Measurements from ENCODE around the gene MZT2B. TPM values are rescaled to one million over a fixed set of nuclear protein-coding genes. Genes with fewer than 3 reads are reported as not detected.

The MZT2B gene
- total and polyA plus RNA-seq, 2 of the 4 experiments (the other 2 are of a cell fraction) = 24.9 to 115 TPM

DNA sequence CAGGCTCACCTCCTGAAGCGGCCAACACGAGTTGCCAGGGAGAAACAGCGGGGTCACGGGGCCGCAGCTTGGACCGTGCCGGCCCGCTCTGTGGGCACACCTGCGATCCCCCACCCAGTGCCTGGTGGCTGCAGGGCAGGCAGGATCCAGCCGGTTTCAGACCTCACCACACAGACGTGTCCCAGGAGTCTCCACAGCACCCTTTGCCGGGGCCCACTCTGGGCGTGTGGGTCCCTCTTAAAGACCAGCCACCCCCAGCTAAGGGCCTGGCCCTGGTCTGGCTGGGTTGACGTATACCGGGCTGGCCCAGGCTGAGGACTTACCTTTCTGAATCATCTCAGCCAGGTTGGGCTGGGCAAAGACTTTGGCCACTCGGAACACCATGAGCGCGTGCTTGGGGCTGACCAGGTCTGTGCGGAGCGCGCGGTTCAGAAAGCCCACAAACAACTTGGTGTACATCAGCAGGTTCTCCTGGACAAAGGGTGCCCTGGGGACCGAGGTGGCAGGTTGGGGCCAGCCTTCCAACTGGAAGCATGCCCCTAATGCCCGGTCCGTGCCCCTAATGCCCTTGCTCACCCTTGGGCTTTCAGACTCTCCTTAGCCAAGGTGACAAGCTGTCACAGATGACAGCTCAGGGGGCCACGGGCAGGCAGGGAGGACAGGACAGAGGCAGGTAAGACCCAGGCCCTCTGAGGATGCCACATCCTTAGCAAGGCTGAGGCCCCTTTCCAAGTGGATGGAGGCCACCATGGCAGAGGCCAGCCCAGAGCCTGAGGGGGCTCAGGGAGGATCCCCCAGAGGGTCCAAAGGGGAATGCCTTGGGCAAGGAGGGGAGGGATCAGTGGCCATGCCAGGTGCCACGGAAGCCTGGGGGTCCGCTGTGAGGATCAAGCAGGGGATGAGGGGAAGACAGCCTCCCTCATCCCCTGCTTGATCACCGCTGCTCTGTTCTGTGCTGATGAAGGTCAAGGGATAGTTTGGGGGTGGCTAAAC, 27.0 kb upstream of the MZT2B start:
- H4K91ac ChIP-seq (ENCODE audit: insufficient read depth, low read depth, low read length) = no peak overlapping the region
- intact Hi-C loops (cut with micrococcal nuclease) (no loop called here), in situ Hi-C loops (cut with MboI; ENCODE audit: low sequenced_read_pairs) (loop anchor here (25.0 kb wide), 1 partner anchor 1357 kb away; no protein-coding TSS in a partner anchor), dilution Hi-C loops (cut with HindIII; ENCODE audit: low sequenced_read_pairs, unreplicated experiment) (no loop called here)
- H4K8ac ChIP-seq (ENCODE audit: low read depth in 2 of 2, low read length in 2 of 2) = no peak overlapping the region
- H2BK5ac ChIP-seq (ENCODE audit: low read depth, low read length, poor library complexity, severe bottlenecking) = no peak overlapping the region
- H2AFZ ChIP-seq (replicated peaks; ENCODE audit: low read length, poor library complexity) = no peak overlapping the region
- no peak overlapping the region for H3K56ac ChIP-seq (ENCODE audit: extremely low read depth, insufficient read depth, low read length)
- no peaks in the 10 kb centered on the region for H3K4me1 ChIP-seq (ENCODE audit: control insufficient read depth, insufficient read depth, low read length)
- no peak for ATAC-seq (ENCODE audit: low read depth)
- no peak overlapping the region for H3K18ac ChIP-seq (ENCODE audit: low read depth, low read length)
- ChIA-PET POLR2A (ENCODE audit: unreplicated experiment) (no interaction called here), CTCF (interaction anchor here (0.7 to 1.5 kb wide), 2 partner anchors 10 to 178 kb away, joined by 3 to 5 read pairs; partner anchors contain the start of gene CCDC74B)
- no peak overlapping the region for H3K9ac ChIP-seq (ENCODE audit: low read depth, low read length)
- no peak overlapping the region for H3K14ac ChIP-seq (replicated peaks; ENCODE audit: low read depth, low read length)
- no peak overlapping the region for H2AK5ac ChIP-seq (ENCODE audit: low read depth, low read length)
- no peak for DNase-seq
- H2BK20ac ChIP-seq (ENCODE audit: low read depth, low read length) = no peak overlapping the region
- 98% methylated on average over 14 of the region's 29 CpGs; no CpG with 5 or more reads in 1 of the 2 experiments for whole genome bisulfite sequencing, 2 experiments (ENCODE audit: extremely low coverage in 2 of 2, insufficient read length in 1 of 2)
- no peaks in the 10 kb centered on the region for H4K20me1 ChIP-seq (ENCODE audit: insufficient read depth, low read length)
- no peak overlapping the region for H3K27ac ChIP-seq (ENCODE audit: insufficient read depth, low read length)
- no peaks in the 10 kb centered on the region for H3K9me3 ChIP-seq (ENCODE audit: control insufficient read depth, insufficient read depth, low read length)
- H3K79me1 ChIP-seq (ENCODE audit: low read depth in 1 of 2, low read length in 2 of 2) = no peaks in the 10 kb centered on the region
- no peak overlapping the region for H2BK15ac ChIP-seq (ENCODE audit: low read depth, low read length)
- no peak overlapping the region for H3K4me3 ChIP-seq (ENCODE audit: insufficient read depth, low read depth, low read length)
- no peaks in the 10 kb centered on the region for H3K9me1 ChIP-seq (ENCODE audit: insufficient read depth, low read length)
- H3K4me2 ChIP-seq (ENCODE audit: low read depth, low read length) = no peak overlapping the region
- no peak overlapping the region for H3K4ac ChIP-seq (ENCODE audit: low read depth, low read length)
- BruUV-seq (replicated peaks) = no TSS peak
- H3K23ac ChIP-seq (ENCODE audit: low read depth, low read length) = no peak overlapping the region
- no peak overlapping the region for H2AK9ac ChIP-seq (replicated peaks; ENCODE audit: low read depth, low read length, poor library complexity)
- no peaks in the 10 kb centered on the region for H3K27me3 ChIP-seq (ENCODE audit: control insufficient read depth, insufficient read depth, low read length)
- H3K36me3 ChIP-seq (ENCODE audit: control insufficient read depth, insufficient read depth, low read length) = peaks cover 32% of the 10 kb centered on the region; the same call in 1 of the 2 replicates
- no peak overlapping the region for H4K5ac ChIP-seq (ENCODE audit: low read depth, low read length)
- no peak overlapping the region for H2BK120ac ChIP-seq (ENCODE audit: low read depth, low read length)
- TF ChIP-seq, protein P1, sequence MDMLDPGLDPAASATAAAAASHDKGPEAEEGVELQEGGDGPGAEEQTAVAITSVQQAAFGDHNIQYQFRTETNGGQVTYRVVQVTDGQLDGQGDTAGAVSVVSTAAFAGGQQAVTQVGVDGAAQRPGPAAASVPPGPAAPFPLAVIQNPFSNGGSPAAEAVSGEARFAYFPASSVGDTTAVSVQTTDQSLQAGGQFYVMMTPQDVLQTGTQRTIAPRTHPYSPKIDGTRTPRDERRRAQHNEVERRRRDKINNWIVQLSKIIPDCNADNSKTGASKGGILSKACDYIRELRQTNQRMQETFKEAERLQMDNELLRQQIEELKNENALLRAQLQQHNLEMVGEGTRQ (IDR thresholded peaks at IDR 0.05; ENCODE audit: low read depth, low read length) = no peak
- TF ChIP-seq MAFK (IDR thresholded peaks at IDR 0.05; ENCODE audit: low read depth, low read length) = no peak
- TF ChIP-seq MAZ (IDR thresholded peaks at IDR 0.05; ENCODE audit: borderline replicate concordance, low read depth, low read length) = no peak
- TF ChIP-seq, protein P2, sequence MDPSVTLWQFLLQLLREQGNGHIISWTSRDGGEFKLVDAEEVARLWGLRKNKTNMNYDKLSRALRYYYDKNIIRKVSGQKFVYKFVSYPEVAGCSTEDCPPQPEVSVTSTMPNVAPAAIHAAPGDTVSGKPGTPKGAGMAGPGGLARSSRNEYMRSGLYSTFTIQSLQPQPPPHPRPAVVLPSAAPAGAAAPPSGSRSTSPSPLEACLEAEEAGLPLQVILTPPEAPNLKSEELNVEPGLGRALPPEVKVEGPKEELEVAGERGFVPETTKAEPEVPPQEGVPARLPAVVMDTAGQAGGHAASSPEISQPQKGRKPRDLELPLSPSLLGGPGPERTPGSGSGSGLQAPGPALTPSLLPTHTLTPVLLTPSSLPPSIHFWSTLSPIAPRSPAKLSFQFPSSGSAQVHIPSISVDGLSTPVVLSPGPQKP (IDR thresholded peaks at IDR 0.05; ENCODE audit: borderline replicate concordance, low read depth, low read length) = no peak
- no peak for TF ChIP-seq NFE2L2 (IDR thresholded peaks at IDR 0.05; ENCODE audit: low read depth, low read length)
- TF ChIP-seq, protein P3, sequence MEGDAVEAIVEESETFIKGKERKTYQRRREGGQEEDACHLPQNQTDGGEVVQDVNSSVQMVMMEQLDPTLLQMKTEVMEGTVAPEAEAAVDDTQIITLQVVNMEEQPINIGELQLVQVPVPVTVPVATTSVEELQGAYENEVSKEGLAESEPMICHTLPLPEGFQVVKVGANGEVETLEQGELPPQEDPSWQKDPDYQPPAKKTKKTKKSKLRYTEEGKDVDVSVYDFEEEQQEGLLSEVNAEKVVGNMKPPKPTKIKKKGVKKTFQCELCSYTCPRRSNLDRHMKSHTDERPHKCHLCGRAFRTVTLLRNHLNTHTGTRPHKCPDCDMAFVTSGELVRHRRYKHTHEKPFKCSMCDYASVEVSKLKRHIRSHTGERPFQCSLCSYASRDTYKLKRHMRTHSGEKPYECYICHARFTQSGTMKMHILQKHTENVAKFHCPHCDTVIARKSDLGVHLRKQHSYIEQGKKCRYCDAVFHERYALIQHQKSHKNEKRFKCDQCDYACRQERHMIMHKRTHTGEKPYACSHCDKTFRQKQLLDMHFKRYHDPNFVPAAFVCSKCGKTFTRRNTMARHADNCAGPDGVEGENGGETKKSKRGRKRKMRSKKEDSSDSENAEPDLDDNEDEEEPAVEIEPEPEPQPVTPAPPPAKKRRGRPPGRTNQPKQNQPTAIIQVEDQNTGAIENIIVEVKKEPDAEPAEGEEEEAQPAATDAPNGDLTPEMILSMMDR (conservative IDR thresholded peaks at IDR 0.05; ENCODE audit: low read depth, low read length) = no peak
- TF ChIP-seq CHD1 (IDR thresholded peaks at IDR 0.05; ENCODE audit: low read depth, low read length) = no peak
- TF ChIP-seq POLR2A (IDR thresholded peaks at IDR 0.05; ENCODE audit: low read depth, low read length) = no peak
- no peak for TF ChIP-seq CEBPB (IDR thresholded peaks at IDR 0.05; ENCODE audit: low read depth, low read length)
- no peak for TF ChIP-seq BHLHE40 (IDR thresholded peaks at IDR 0.05; ENCODE audit: low read depth, low read length)
- no peak for TF ChIP-seq RCOR1 (IDR thresholded peaks at IDR 0.05; ENCODE audit: insufficient replicate concordance, low read length)
- no peak for TF ChIP-seq MXI1 (IDR thresholded peaks at IDR 0.05; ENCODE audit: borderline replicate concordance, low read depth, low read length)
- no peak for TF ChIP-seq SMC3 (IDR thresholded peaks at IDR 0.05; ENCODE audit: low read depth, low read length)
- TF ChIP-seq RFX5 (IDR thresholded peaks at IDR 0.05; ENCODE audit: low read depth, low read length) = no peak

Data from IMR-90 (cell line).